Astrocyte of the spinal cord (primary cell): ENCODE results near the gene SRGAP1.

Source experiments
- DNase-seq: peaks from one replicate; pipeline ENCODE4 v3.0.0; 2011; ENCODE audit warnings: low read depth, low spot score
- H3K4me3 ChIP-seq: 2 replicates; pipeline ENCODE4 v1.5.1; 2011; ENCODE audit warnings: low read depth, mild to moderate bottlenecking, low read length, moderate library complexity
- CTCF ChIP-seq: IDR thresholded peaks from 2 replicates; pipeline ENCODE4 v1.5.1; 2012; ENCODE audit warnings: low read depth, mild to moderate bottlenecking, low read length, inconsistent platforms
- in situ Hi-C: cut with HindIII; loops from 2 replicates; pipeline ENCODE4 v1.10.0; 2017; ENCODE audit warnings: low sequenced_read_pairs

Gene SRGAP1

GRCh38 chr12:63815482-63815852 lies 29.0 kb upstream of the SRGAP1 start:
- TF ChIP-seq CTCF, result no peak
- in situ Hi-C loops, result no loop called here
- DNase-seq, result no peak
- no peak overlapping the region for H3K4me3 ChIP-seq

- in situ Hi-C loops, result no loop called here
- no peak for DNase-seq
- no peak for TF ChIP-seq CTCF
Measured at GRCh38 chr12:63816031-63816430, 28.5 kb upstream of the SRGAP1 start.

GRCh38 chr12:63820427-63820826 lies 24.1 kb upstream of the SRGAP1 start:
- in situ Hi-C loops, result no loop called here
- no peak for DNase-seq
- no peak overlapping the region for H3K4me3 ChIP-seq
- no peak for TF ChIP-seq CTCF

More at GRCh38 chr12:63816031-63816430, 28.5 kb upstream of the SRGAP1 start:
- no peak overlapping the region for H3K4me3 ChIP-seq

- in situ Hi-C loops, result no loop called here
Measured at GRCh38 chr12:63821781-63822251, 22.7 kb upstream of the SRGAP1 start.

GRCh38 chr12:63822352-63822751 lies 22.1 kb upstream of the SRGAP1 start:
- no peak for TF ChIP-seq CTCF
- H3K4me3 ChIP-seq, result peak overlapping the region; percentile 40
- in situ Hi-C loops, result no loop called here
- peak; percentile 30 for DNase-seq

More at GRCh38 chr12:63821781-63822251, 22.7 kb upstream of the SRGAP1 start:
- peak overlapping the region; percentile 40 for H3K4me3 ChIP-seq
- TF ChIP-seq CTCF, result no peak
- peak; percentile 16 for DNase-seq

- H3K4me3 ChIP-seq, result no peak overlapping the region
- no peak for DNase-seq
- in situ Hi-C loops, result no loop called here
- TF ChIP-seq CTCF, result no peak
Measured at GRCh38 chr12:63823040-63823439, 21.5 kb upstream of the SRGAP1 start.

GRCh38 chr12:63826006-63826585 lies 18.4 kb upstream of the SRGAP1 start:
- no peak overlapping the region for H3K4me3 ChIP-seq
- in situ Hi-C loops, result no loop called here
- peak; percentile 68 for DNase-seq
- peak; percentile 85 for TF ChIP-seq CTCF
